Endothelial cell of umbilical vein (primary cell): Measurements from ENCODE around the gene NUP107. TPM values are rescaled to one million over a fixed set of nuclear protein-coding genes. Genes with fewer than 3 reads are reported as not detected.

Source experiments
- BruUV-seq: library from RNA; stranded (reverse); fragments of 400-500 nt; replicated peaks from 2 replicates; lab custom pipeline; 2021; lab: Mats Ljungman, UMichigan
- CTCF ChIA-PET: fragments of 300-600, 350-600 bp; sonication (Branson Sonifier 250); formaldehyde crosslinking; loops from one replicate; lab custom pipeline; 2021; ENCODE audit warnings: antibody characterized with exemption, inconsistent platforms; lab: Charles Lee
- POLR2A ChIA-PET: fragments of 300-600, 350-600 bp; sonication (Branson Sonifier 250); formaldehyde crosslinking; loops from one replicate; lab custom pipeline; 2021; ENCODE audit warnings: antibody characterized with exemption, inconsistent platforms; lab: Charles Lee
- DNase-seq: peaks from one replicate; pipeline ENCODE4 v3.0.0-alpha.2; 2011; ENCODE audit warnings: low read depth, low spot score
- FAIRE-seq: peaks from 2 replicates; lab custom pipeline; 2011; peaks lifted over from hg19 to GRCh38; lab: Jason Lieb, UNC
- H2AFZ ChIP-seq: 2 replicates; pipeline ENCODE4 v1.6.0; 2012; ENCODE audit warnings: low read depth, low read length, control low read depth, inconsistent platforms
- H3K27ac ChIP-seq: 2 replicates; pipeline ENCODE4 v1.5.1; 2011; ENCODE audit warnings: low read depth, mild to moderate bottlenecking, control low read depth, low read length, moderate library complexity; ENCODE audit not compliant: insufficient read depth
- H3K27me3 ChIP-seq, 2 experiments: 2 replicates each; pipeline versions ENCODE4 v1.6.0 to v1.6.1; 2011; ENCODE audit warnings: low read length in 2 of 2, mixed read lengths in 1 of 2; ENCODE audit not compliant: control insufficient read depth in 2 of 2, insufficient read depth in 2 of 2
- H3K36me3 ChIP-seq, 2 experiments: 2 replicates in 1 of 2; 3 replicates in 1 of 2; pipeline ENCODE4 v1.5.1; 2011; ENCODE audit warnings: low read length in 2 of 2, mild to moderate bottlenecking in 1 of 2, moderate library complexity in 1 of 2; ENCODE audit not compliant: control insufficient read depth in 2 of 2, insufficient read depth in 2 of 2; ENCODE audit errors: extremely low read depth in 1 of 2
- H3K4me1 ChIP-seq: 3 replicates; pipeline ENCODE4 v1.5.1; 2011; ENCODE audit warnings: mild to moderate bottlenecking, low read length; ENCODE audit not compliant: control insufficient read depth, insufficient read depth; ENCODE audit errors: extremely low read depth
- H3K4me2 ChIP-seq: 2 replicates; pipeline ENCODE4 v1.6.1; 2011; ENCODE audit warnings: low read length, control low read depth, mixed read lengths; ENCODE audit not compliant: insufficient read depth
- H3K4me3 ChIP-seq, 3 experiments: fragments of 200-600 bp in 1 of 3; sonication (generic), shearing (Covaris generic) in 1 of 3; replicated peaks in 1 of 3; 2 replicates each; pipeline ENCODE4 v1.5.1; 2011 to 2016; ENCODE audit warnings: control low read depth in 3 of 3, low read length in 3 of 3, mild to moderate bottlenecking in 2 of 3, inconsistent platforms in 1 of 3, low read depth in 1 of 3, moderate library complexity in 1 of 3; ENCODE audit not compliant: insufficient read depth in 1 of 3
- H3K79me2 ChIP-seq: 2 replicates; pipeline ENCODE4 v1.6.0; 2012; ENCODE audit warnings: low read length, inconsistent platforms; ENCODE audit not compliant: control insufficient read depth, insufficient read depth
- H3K9ac ChIP-seq: replicated peaks from 2 replicates; pipeline ENCODE3; 2011; ENCODE audit warnings: low read length, control low read depth; ENCODE audit not compliant: insufficient read depth; ENCODE audit errors: extremely low read depth
- H3K9me1 ChIP-seq: replicated peaks from 3 replicates; pipeline ENCODE4 v1.6.0; 2011; ENCODE audit warnings: mild to moderate bottlenecking, low read length; ENCODE audit not compliant: control insufficient read depth, insufficient read depth; ENCODE audit errors: extremely low read depth
- H3K9me3 ChIP-seq: replicated peaks from 2 replicates; pipeline ENCODE4 v1.5.1; 2012; ENCODE audit warnings: low read length, inconsistent platforms; ENCODE audit not compliant: control insufficient read depth, insufficient read depth
- H4K20me1 ChIP-seq: replicated peaks from 2 replicates; pipeline ENCODE3; 2011; ENCODE audit warnings: mild to moderate bottlenecking, low read length; ENCODE audit not compliant: control insufficient read depth, insufficient read depth; ENCODE audit errors: extremely low read depth
- CTCF ChIP-seq, 2 donors: IDR thresholded peaks; 1 replicate in 1 of 2; 2 replicates in 1 of 2; pipeline ENCODE4 v1.5.1; 2011; ENCODE audit warnings: low read length in 2 of 2, mild to moderate bottlenecking in 2 of 2, moderate library complexity in 2 of 2, control low read depth in 1 of 2, inconsistent platforms in 1 of 2, low read depth in 1 of 2; ENCODE audit not compliant: insufficient read depth in 1 of 2; ENCODE audit errors: extremely low read depth in 1 of 2
- EZH2 ChIP-seq: IDR thresholded peaks from 2 replicates; pipeline ENCODE4 v1.6.1; 2012; ENCODE audit warnings: borderline replicate concordance, low read depth, mild to moderate bottlenecking, moderate library complexity, low read length, inconsistent platforms; ENCODE audit not compliant: severe bottlenecking
- FOS ChIP-seq: IDR thresholded peaks from 2 replicates; pipeline ENCODE4 v1.6.1; 2011; ENCODE audit warnings: mild to moderate bottlenecking, low read length, moderate library complexity, borderline replicate concordance; ENCODE audit not compliant: insufficient read depth
- GATA2 ChIP-seq: IDR thresholded peaks from 2 replicates; pipeline ENCODE4 v1.7.0; 2011; ENCODE audit warnings: low read depth, mild to moderate bottlenecking, moderate library complexity, mixed read lengths, low read length; ENCODE audit not compliant: insufficient read length, insufficient read depth
- JUN ChIP-seq: IDR thresholded peaks from 2 replicates; pipeline ENCODE4 v1.6.1; 2011; ENCODE audit warnings: borderline replicate concordance, low read depth; ENCODE audit not compliant: insufficient read length, insufficient read depth
- MAX ChIP-seq: IDR thresholded peaks from 2 replicates; pipeline ENCODE4 v1.6.1; 2011; ENCODE audit not compliant: insufficient read depth, insufficient read length
- MYC ChIP-seq: IDR thresholded peaks from one replicate; pipeline ENCODE4 v1.6.1; 2011; ENCODE audit warnings: mild to moderate bottlenecking, low read depth, low read length
- POLR2A ChIP-seq: IDR thresholded peaks from 2 replicates; pipeline ENCODE4 v1.6.1; 2012; ENCODE audit warnings: low read depth, mild to moderate bottlenecking, control low read depth, low read length
- POLR2AphosphoS5 ChIP-seq: IDR thresholded peaks from 2 replicates; pipeline ENCODE4 v1.6.1; 2012; ENCODE audit warnings: low read depth, mild to moderate bottlenecking, control low read depth, low read length, moderate library complexity; ENCODE audit not compliant: insufficient read depth
- dilution Hi-C: fragments of 300-500 bp; cut with MboI; formaldehyde crosslinking; loops from one replicate; pipeline ENCODE4 v1.15.0; 2019; ENCODE audit warnings: low sequenced_read_pairs; ENCODE audit not compliant: extremely low pct_ligation_motif_present
- intact Hi-C: fragments of 100-400 bp; cut with micrococcal nuclease; formaldehyde crosslinking; loops from one replicate; pipeline ENCODE4 v1.10.0; 2022
- polyA plus RNA-seq, 4 experiments: library from polyadenylated mRNA; depleted of rRNA in 3 of 4; stranded (reverse) in 3 of 4; unstranded in 1 of 4; fragments of >200 nt; gene quantifications; 2 replicates each; pipeline versions ENCODE4 v1.2.1 to v1.2.3, GENCODE V29; 2011 to 2012; ENCODE audit warnings: missing spikeins in 1 of 4
- total RNA-seq: library from RNA; stranded (reverse); gene quantifications from 2 replicates; pipeline ENCODE4 v1.2.3, GENCODE V29; 2021

The NUP107 gene
- total and polyA plus RNA-seq, 2 donors (not counting 3 experiments of a cell fraction or from before 2014, with no cell fraction given), result 24.0 to 78.7 TPM

GRCh38 chr12:68695454-68695853, 8.7 kb downstream of the NUP107 start:
- Histone ChIP-seq H3K36me3 (peaks cover 6 to 8% of the 10 kb centered on the region in 2 experiments), H3K79me2 (no peaks in the 10 kb centered on the region), H3K4me3 (no peak overlapping the region), H3K4me1 (no peaks in the 10 kb centered on the region), H3K9me3 (no peaks in the 10 kb centered on the region), H3K9me1 (no peaks in the 10 kb centered on the region), H3K9ac (no peak overlapping the region), H4K20me1 (no peaks in the 10 kb centered on the region), H2AFZ (no peak overlapping the region), H3K27ac (no peak overlapping the region), H3K27me3 (no peaks in the 10 kb centered on the region), H3K4me2 (no peak overlapping the region)
- BruUV-seq, result no TSS peak
- FAIRE-seq (no peak), DNase-seq (no peak)
- intact Hi-C loops (no loop called here), dilution Hi-C loops (no loop called here)
- CTCF ChIA-PET, result no interaction called here
- no peak for TF ChIP-seq FOS
- no peak for TF ChIP-seq POLR2A
- TF ChIP-seq MAX, result no peak
- no peak for TF ChIP-seq EZH2
- TF ChIP-seq CTCF (IDR thresholded peaks at IDR 0.05; ENCODE audit: extremely low read depth in 1 of 2, insufficient read depth in 1 of 2, low read depth in 1 of 2, low read length in 2 of 2), result no peak
- no peak for TF ChIP-seq GATA2
- TF ChIP-seq MYC, result no peak
- TF ChIP-seq JUN, result no peak
- TF ChIP-seq POLR2AphosphoS5, result no peak
- POLR2A ChIA-PET, result no interaction called here
